Measurements from ENCODE around the gene TMEM127.
"Not testable (repeated sequence)": the region's sequence is repeated elsewhere in the genome, so short reads cannot be mapped to it uniquely, and the experiment has no call there.

The TMEM127 gene

GRCh38 chr2:96239745-96240264 is 26.0 kb downstream of the TMEM127 start:
- DNase-seq: no peak

GRCh38 chr2:96239091-96239490 is 26.7 kb downstream of the TMEM127 start:
- no peak for DNase-seq

DNA sequence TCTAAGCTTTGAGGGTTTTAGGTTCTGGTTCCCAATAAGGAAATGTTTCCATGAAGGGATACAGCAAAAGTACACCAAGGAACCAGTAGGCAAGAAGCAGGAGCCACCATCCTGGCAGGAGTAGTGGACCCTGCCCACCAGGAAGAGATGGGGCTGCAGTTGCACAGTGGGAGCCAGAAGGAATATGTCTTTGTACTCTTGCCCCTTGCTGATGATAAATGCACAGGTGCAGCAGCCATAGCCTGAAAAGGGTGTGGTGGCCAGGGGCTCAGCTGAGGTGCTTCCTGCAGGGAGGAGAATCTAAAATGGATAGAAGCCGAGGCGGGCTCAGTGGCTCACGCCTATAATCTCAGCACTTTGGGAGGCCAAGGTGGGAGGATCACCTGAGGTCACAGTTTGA is 27.5 kb downstream of the TMEM127 start:
- DNase-seq: no peak

DNA sequence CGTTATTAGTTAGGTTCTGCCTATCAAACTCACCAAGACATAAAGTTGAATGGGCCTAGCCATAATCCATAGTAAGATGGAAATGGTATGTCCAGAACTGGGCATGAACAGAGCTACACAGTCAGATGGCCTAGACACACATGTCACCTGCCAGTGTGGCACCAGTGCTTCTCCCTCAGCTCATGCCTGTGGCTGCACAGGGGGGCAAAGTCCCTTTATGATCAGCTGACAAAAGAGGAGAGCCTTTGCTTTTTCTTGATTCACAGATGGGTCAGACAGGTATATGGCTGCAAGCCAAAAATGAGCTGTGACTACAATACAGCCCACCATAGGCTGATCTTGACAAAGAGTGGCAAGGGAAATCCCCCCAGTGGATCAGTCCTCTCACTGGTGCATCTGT is 28.9 kb downstream of the TMEM127 start:
- no peak for DNase-seq

DNA sequence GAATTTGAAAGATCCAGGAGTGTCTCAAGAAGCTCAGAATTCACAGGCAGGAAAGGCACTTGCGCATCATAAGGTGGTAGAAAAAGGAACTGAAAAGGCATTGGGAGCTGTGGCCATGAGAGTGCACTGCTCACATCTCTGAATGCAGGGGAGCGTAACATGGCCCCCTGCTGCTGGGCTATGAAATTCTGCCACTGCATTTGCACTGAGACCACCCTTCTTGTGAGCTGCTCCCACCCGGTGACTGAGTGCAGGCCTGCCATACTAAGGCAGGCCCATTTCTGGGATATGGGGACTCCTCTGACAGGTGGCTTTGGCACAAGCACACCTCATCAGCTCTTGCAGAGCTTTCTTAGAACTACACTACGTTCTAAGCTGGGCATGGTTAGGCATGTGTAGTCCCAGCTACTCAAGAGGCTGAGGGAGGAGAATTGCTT is 31.9 kb downstream of the TMEM127 start:
- DNase-seq: no peak

GRCh38 chr2:96233436-96233835 is 32.4 kb downstream of the TMEM127 start:
- DNase-seq: no peak

- no peak for DNase-seq
Measured at GRCh38 chr2:96231316-96231715, 34.5 kb downstream of the TMEM127 start.

GRCh38 chr2:96225016-96225533 is 40.7 kb downstream of the TMEM127 start:
- no peak for DNase-seq

DNA sequence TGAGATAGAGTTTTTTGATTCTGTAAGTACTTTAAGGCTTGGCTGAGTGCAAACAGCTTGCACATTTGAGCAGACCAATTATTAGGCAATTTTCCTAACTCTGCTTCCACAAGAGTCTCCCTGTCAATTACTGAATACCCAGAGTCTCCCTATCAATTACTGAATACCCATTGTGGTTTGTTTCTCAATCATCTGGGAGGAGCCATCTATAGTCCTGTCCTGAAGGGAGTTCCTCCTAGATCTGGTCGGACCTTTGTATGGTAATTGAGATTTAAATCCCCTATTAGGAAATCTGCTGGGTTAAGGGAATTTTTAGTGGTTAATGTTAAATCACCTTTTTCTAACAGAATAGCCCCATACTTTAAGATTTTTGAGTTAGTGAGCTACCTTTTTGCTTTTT is 44.7 kb downstream of the TMEM127 start:
- not testable (repeated sequence) for DNase-seq

DNA sequence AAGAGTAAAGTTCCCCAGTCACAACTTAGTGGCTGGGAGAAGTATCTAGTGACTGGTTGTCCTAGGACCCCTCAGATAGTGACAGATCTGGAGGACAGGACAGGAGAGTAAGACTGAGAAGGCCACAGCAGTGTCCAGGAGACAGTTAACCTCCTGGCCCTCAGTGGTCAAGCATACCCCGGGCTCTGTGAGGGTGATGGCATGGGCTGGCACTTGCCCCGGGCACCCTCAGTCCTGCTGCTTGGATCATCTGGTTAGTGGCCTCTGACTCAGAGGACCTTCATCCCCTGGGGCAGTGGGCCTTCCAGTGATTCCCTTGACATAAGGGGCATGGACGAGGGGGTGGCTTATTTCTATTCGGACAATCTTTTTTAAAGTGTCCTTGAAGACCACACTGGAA is 45.8 kb downstream of the TMEM127 start:
- DNase-seq: not testable (repeated sequence)

DNA sequence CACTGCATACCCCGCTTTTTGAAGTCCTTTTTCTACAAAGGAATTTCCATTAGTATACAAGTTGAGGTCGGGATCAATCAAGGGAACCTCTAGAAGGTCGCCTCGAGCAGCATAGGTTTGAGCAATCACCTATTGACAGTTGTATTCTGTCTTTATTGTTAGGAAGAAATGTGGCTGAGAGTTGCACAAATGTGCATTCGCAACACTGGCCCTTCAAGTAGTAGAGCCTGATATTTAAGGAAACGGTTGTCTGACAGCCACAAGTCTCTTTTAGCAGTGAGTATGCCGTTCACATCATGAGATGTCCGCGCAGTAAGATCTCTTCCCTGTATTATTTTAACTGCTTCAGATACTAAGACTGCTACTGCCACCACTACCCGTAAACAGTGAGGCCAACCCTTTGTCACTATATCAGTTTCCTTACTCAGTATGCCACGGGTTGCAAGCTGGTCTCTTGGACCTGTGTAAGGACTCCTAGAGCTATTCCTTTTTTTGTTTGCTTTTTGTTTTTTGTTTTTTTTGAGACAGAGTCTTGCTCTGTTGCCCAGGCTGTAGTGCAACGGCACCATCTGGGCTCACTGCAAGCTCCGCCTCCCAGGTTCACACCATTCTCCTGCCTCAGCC is 47.2 kb downstream of the TMEM127 start:
- DNase-seq: no peak

DNA sequence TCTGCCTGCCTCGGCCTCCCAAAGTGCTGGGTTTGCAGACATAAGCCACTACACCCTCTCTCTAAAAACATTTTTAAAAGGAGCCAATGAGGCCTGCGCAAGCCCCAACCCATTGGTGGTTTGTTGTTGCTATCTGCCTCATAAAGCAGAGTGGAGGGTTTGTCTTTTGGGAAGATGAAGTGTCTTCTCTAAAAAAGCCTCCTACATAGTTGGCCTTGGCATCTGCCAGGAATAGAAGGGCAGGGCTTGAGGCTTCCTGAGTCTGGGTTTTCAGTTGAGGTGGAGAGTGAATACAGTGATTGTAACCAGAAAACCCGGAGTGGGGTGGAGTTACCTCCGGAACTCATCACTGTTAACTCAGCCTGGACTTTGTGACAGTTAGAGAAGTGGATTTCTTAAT is 51.2 kb downstream of the TMEM127 start:
- no peak for DNase-seq

- DNase-seq: no peak
Measured at GRCh38 chr2:96213379-96213778, 52.4 kb downstream of the TMEM127 start.

GRCh38 chr2:96212339-96212738 is 53.5 kb downstream of the TMEM127 start:
- no peak for DNase-seq

GRCh38 chr2:96209729-96210085 is 56.1 kb downstream of the TMEM127 start:
- no peak for DNase-seq

DNA sequence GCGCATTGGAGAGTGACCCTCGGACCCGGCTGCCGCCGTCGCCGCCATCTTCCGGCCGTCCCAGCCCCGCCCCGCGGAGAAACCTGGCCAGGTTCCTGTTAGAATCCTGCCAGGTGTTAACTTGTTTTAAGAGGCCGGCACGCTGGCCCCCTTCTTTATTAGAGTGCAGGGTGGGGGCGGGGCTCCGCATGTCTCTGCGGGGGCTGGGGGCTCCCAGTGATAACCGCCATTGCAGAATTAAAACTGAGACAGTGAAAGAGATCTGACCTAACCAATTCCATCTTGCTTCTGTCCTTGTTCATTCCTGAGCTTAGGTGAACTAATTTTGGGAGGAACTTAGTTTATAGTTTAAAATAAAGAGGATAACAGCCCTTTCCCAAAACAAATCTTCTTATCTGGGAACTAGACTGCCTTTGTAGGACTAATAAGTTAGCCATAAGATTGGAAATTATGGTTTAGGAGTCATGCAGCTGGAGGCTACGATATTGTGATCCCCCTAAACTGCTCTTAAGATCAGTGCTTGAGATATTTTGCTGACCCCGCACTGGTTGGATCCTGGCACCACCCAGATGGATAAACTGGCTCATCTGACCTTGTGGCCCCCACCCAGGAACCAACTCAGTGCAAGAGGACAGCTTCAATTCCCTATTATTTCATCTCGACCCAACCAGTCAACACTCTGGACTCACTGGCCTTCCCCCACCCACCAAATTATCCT is 56.6 kb downstream of the TMEM127 start:
- DNase-seq: no peak

GRCh38 chr2:96208143-96209010 is 57.4 kb downstream of the TMEM127 start, which contains the start of gene STARD7:
Gene STARD7 (minus strand): TSS chr2:96208827. CDS start chr2:96208434, 393 bp downstream.
- peak; percentile 98 for DNase-seq

GRCh38 chr2:96207774-96208142 is 58.0 kb downstream of the TMEM127 start:
- DNase-seq: no peak

GRCh38 chr2:96207073-96207773 is 58.6 kb downstream of the TMEM127 start:
- DNase-seq: no peak

DNA sequence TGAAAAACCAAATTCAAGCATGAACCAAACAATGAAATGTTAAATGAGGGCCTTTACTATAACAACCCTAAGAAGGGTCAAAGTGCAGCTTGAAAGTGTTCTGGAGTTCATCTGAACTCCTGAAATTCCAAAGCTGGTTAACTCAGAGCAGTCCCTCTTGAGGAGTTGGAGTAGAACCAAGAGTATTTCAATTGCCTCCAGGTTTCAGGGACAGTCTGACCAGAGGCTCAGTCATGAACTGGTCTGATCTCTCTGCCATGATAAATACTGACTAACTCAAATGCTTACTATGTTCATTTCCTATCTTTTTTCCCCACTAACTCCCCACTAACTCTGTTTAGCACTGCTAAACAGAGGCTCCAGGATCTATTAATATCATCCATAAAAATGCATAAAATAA is 59.9 kb downstream of the TMEM127 start:
- DNase-seq: no peak

GRCh38 chr2:96204836-96205624 is 60.8 kb downstream of the TMEM127 start:
- no peak for DNase-seq

All from NK-92 treated with Interleukin-12 subunit alpha and Interleukin-12 subunit beta, amount 100 ng/mL, for 24 hours (cell line).